GM21529 (cell line): ENCODE data around the gene PDGFC.

Experiments
- ATAC-seq: cut with Tn5 transposase; IDR thresholded peaks from one replicate; pipeline ENCODE4 v1.9.1; 2021; ENCODE audit not compliant: unreplicated experiment

The PDGFC gene

GRCh38 chr4:156838761-156839160 lies 132.8 kb downstream of the PDGFC start:
- no peak for ATAC-seq

DNA sequence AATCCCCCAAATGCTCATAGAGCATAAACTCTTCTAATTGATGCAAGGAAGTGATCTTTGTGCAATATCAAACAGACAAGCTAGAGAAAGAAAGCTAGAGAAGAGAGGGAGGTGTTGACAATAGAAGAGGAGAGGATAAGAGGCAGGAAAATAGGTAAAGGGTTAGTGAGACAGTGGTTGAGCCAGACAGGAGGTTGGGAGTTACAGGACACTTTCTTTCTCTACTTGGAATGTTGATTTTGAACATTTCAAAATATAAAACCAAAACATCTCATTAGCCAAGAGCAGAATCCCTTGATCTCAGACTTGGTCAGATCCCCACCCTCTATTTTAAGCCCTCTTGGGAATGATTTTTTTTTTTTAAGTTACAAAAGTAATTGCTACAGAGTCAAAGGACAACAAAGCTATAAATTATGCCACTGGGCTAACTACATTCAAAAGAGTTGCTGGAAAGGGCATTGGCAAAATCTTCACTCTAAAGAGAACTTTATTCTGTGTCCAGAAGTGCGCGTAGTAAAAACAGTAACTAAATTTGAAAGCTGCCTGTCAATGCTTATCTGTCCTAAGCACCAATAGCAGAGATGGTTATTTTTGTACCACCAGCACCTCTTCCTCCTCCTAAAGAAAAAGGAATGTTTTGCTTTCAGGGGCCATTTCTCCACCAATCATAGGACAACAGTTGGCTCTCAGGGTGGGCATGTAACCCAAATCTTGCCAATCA lies 133.8 kb downstream of the PDGFC start:
- ATAC-seq = no peak

- ATAC-seq = no peak
These were observed 138.7 kb downstream of the PDGFC start for GRCh38 chr4:156832886-156833285.

DNA sequence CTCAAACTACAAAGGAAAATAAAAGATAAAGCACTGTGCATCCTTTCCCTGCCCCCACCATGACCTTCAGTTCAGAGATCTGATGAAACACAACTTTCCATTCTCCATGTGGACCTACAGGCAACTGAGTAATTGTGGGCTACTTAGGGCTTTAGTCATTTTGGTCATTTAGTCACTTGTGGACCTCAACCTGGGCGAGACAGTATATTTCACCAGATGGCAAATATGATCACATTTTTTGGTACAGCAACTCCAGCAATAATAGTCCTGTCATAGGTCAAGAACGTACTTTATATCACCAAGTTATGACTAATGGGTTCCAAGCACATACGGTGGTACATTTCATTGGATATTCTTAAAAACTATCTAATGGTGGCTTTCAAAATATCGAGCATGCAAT lies 141.2 kb downstream of the PDGFC start:
- ATAC-seq = no peak

- ATAC-seq = no peak
These were observed 142.3 kb downstream of the PDGFC start for GRCh38 chr4:156829201-156829873.

GRCh38 chr4:156827519-156827918 lies 144.1 kb downstream of the PDGFC start:
- ATAC-seq = no peak

DNA sequence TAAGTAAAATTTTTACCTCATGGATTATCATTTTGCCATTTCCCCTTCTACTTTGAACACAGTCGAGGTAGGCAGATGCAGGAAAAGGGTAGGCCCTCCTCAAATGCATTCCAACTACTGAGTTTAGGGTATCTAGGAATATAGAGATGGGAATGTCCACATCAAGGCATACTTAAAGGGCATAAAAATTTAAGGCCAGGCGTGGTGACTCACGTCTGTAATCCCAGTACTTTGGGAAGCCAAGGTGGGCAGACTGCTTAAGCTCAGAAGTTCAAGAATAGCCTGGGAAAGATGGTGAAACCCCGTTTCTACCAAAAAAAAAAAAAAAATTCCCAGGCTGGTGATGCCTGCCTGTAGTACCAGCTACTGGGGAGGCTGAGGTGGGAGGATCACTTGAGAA lies 146.5 kb downstream of the PDGFC start:
- ATAC-seq = no peak

- no peak for ATAC-seq
These were observed 147.0 kb downstream of the PDGFC start for GRCh38 chr4:156824451-156825060.

DNA sequence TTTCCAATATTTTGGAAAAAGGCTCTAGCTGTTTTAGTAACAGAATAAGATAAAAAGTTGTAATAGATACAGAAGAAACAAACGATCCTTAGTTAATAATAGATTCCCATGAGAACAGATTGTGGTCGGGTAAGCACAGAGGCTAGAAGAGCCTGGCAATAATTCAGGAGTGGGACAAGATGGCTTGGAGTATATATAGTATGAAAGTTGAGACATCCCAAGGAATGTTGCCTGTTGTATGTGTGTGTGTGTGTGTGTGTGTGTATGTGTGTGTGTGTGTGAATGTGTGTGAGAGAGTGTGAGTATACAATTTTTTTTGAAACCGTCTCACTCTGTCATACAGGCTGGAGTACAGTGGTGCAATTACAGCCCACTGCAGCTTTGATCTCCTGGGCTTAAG lies 150.7 kb downstream of the PDGFC start:
- no peak for ATAC-seq

DNA sequence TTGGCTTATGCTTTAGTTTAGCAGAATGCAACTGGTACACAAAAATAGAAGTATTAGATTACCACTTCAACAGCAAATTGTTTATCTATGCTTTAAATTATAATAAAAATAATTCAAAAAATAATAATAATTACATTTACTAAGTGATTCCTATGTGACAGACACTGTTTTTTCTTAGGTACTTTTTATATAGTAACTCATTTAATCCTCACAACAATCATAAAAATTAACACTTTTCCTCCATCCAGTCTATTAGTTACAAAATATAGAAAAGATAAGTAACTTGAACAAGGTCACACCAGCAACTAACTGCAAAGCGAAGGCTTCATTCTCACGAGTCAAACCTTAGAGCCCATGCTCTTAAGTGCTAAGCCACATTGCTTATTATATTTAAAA lies 155.2 kb downstream of the PDGFC start:
- ATAC-seq = no peak

- ATAC-seq = no peak
These were observed 155.8 kb downstream of the PDGFC start for GRCh38 chr4:156815717-156816359.

GRCh38 chr4:156811963-156812362 lies 159.6 kb downstream of the PDGFC start:
- no peak for ATAC-seq

DNA sequence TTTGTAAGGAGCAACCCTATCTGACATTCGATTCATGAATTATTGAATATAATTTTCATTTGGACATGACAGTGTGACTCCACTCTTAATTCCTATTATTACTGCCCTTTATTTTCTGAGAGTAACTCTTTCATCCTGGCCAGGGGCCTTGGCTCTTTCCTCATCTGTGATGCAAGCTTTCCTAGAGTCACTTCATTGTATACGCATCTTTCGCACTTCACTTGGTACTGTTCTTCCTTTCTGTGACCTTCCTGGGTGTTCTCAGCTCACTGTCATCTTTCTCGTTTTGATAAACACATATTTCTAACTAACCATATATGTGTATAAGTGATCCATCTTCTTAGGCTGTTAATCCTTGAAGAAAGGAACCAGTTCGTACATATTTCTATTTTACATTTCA lies 160.3 kb downstream of the PDGFC start:
- ATAC-seq = no peak

DNA sequence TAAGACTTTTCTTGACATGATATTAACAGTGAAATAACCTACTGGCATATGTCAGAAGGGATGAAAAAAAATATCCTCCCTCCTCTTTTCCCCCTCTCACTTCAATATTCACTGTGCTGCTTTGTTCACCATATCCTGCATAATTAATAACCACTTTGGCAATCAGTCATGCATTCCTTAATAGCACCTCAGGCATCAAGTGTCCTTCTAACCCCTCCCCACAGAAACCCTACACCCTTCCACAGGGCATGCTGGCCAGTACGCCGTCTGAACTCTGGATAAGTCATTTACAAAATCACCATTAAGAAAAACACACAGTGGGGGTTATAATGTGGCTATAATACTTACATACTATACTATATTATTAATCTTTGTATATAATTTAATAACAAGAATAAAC lies 165.9 kb downstream of the PDGFC start:
- no peak for ATAC-seq

- ATAC-seq = no peak
These were observed 168.5 kb downstream of the PDGFC start for GRCh38 chr4:156803056-156803455.

DNA sequence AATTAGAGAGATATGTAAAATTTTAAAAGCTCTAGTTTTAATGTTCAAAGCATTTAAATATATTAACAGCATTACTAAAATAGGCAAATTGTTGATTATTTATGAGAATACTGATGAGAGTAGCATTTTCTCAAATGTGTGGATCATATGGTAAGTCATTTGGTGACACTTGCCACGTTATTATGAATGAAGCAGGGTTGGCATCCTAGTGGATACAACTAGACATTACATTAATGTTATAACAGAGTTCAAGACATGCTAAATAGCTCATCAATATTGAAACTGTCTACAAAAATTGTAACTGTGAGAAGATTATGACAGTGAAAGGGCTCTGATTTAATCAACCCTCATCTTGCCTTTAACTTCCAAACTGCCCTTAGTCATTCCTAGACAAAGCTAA lies 171.1 kb downstream of the PDGFC start:
- ATAC-seq = no peak

DNA sequence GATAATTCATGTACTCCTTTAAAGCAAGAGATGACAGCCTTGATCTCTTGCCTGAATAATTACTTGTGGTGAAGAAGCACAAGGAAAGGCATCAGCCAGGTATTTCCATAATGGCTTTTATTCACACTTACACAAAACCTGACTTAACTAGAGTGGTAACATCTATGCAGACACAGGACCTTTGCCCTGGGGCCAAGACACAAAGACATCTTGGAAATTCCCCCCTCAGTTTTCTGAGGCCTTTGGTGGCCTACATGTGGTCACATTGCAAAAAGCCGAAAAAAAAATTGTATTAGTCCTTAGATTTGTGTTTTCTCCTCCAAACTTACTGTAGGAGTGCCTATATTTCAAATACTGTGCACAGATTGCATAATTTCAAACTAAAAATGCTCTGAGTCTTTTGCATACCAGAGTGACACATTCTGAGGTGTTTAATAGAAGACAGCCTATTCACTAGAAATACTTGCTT lies 172.4 kb downstream of the PDGFC start:
- ATAC-seq = no peak

DNA sequence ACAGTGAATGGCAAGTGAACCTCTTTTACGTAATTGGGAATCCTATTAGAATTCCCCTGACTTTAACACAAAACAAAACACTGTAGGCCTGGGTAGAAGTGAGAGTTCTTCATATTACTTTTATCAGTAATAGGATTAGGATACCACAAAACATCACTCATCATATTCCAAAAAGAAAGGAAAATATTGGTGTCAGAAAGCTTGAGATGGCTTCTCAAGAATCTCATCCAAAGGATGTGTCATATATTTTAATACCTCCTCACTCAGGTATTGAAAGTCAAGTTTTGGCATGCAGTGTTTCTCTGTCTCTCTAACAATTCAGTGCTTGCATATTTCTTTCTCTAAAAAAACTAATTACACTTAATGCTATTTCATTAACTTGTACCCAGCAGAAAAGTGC lies 173.2 kb downstream of the PDGFC start:
- ATAC-seq = no peak

GRCh38 chr4:156797206-156797605 lies 174.4 kb downstream of the PDGFC start:
- no peak for ATAC-seq

GRCh38 chr4:156795727-156796126 lies 175.9 kb downstream of the PDGFC start:
- no peak for ATAC-seq

DNA sequence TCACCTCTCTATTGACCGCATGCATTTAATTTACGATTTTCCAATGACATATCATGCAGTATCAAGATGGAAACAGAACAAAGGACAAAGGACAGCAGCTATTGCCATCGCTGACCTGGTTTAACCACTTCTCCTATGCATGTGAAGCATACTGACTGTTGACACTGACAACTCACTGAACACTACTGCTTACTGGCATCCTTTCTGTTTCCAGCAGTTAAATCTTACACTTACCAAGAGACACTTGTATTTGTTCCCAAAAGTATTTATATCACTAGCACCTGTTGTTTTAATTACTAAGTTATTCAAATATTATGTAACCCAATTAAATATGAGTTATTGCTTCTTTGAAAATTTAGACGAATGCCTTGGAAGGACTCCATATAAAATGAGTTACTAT lies 176.7 kb downstream of the PDGFC start:
- no peak for ATAC-seq
